Muscle of leg (tissue), 11 donors: ENCODE data around the gene INPP4A. TPM values are rescaled to one million over a fixed set of nuclear protein-coding genes. Genes with fewer than 3 reads are reported as not detected.
"Not testable (repeated sequence)": the region's sequence is repeated elsewhere in the genome, so short reads cannot be mapped to it uniquely, and the experiment has no call there.

ENCODE experiments used
- DNase-seq: peaks from one replicate; pipeline ENCODE4 v3.0.0; 2013
- H3K27ac ChIP-seq: one replicate; pipeline ENCODE4 v1.5.1; 2013; ENCODE audit warnings: mild to moderate bottlenecking, low read length, control low read depth
- H3K27me3 ChIP-seq: one replicate; pipeline ENCODE4 v1.6.1; 2013; ENCODE audit warnings: low read length; ENCODE audit not compliant: control insufficient read depth, insufficient read depth
- H3K36me3 ChIP-seq: one replicate; pipeline ENCODE4 v1.6.1; 2013; ENCODE audit warnings: low read length; ENCODE audit not compliant: control insufficient read depth, insufficient read depth
- H3K4me1 ChIP-seq: one replicate; pipeline ENCODE4 v1.6.1; 2013; ENCODE audit warnings: low read length; ENCODE audit not compliant: control insufficient read depth, insufficient read depth
- H3K4me3 ChIP-seq: one replicate; pipeline ENCODE4 v1.5.1; 2013; ENCODE audit warnings: low read length, control low read depth
- H3K9me3 ChIP-seq: replicated peaks from 2 replicates; pipeline ENCODE4 v1.6.1; 2013; ENCODE audit warnings: low read depth, low read length; ENCODE audit not compliant: control insufficient read depth
- WGBS: methylation state at CpG from one replicate; pipeline ENCODE4 v1.1.5; 2013; ENCODE audit warnings: missing lambda C conversion rate; ENCODE audit not compliant: insufficient coverage; 5-methylcytosine and 5-hydroxymethylcytosine counted together
- polyA plus RNA-seq, 8 donors: library from polyadenylated mRNA; unstranded; fragments of 120-200 nt; gene quantifications; one replicate each; pipeline versions ENCODE4 v1.2.1 to v1.2.3, GENCODE V29; 2013; ENCODE audit warnings: inconsistent platforms in 1 of 8, low replicate concordance in 1 of 8; ENCODE audit not compliant: insufficient read length in 8 of 8, insufficient read depth in 1 of 8
- total RNA-seq: library from RNA; stranded (reverse); fragments of 120-200 nt; gene quantifications from one replicate; pipeline ENCODE4 v1.2.4, GENCODE V29; 2013

INPP4A gene
- total and polyA plus RNA-seq, 9 donors = 8.9 to 17.0 (median 13.0) TPM

- not testable (repeated sequence) for H3K9me3 ChIP-seq, DNase-seq, H3K27ac ChIP-seq, H3K36me3 ChIP-seq, H3K27me3 ChIP-seq, H3K4me3 ChIP-seq, H3K4me1 ChIP-seq
- 96% methylated on average over 6 of the region's 7 CpGs for WGBS
Measured at GRCh38 chr2:98414246-98414645, 30.4 kb upstream of the INPP4A start.

DNA sequence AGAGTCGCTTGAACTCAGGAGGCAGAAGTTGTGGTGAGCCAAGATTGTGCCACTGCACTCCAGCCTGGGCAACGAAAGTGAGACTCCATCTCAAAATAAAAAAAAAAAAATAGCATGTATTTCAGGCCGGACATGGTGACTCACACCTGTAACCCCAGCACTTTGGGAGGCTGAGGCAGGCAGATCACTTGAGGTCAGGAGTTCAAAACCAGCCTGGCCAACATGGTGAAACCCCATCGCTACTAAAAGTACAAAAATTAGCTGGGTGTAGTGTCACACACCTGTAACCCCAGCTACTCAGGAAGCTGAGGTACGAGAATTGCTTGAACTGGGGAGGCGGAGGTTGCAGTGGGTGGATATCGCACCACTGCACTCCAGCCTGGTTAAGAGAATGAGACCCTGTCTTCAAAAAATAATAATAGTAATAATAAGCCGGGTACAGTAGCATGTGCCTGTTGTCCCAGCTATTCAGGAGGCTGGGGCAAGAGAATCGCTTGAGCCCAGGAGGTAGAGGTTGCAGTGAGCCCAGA is 28.9 kb upstream of the INPP4A start:
- WGBS = 93% methylated on average over 3 of the region's 9 CpGs
- not testable (repeated sequence) for H3K4me3 ChIP-seq, H3K4me1 ChIP-seq, DNase-seq, H3K9me3 ChIP-seq, H3K36me3 ChIP-seq, H3K27ac ChIP-seq, H3K27me3 ChIP-seq

DNA sequence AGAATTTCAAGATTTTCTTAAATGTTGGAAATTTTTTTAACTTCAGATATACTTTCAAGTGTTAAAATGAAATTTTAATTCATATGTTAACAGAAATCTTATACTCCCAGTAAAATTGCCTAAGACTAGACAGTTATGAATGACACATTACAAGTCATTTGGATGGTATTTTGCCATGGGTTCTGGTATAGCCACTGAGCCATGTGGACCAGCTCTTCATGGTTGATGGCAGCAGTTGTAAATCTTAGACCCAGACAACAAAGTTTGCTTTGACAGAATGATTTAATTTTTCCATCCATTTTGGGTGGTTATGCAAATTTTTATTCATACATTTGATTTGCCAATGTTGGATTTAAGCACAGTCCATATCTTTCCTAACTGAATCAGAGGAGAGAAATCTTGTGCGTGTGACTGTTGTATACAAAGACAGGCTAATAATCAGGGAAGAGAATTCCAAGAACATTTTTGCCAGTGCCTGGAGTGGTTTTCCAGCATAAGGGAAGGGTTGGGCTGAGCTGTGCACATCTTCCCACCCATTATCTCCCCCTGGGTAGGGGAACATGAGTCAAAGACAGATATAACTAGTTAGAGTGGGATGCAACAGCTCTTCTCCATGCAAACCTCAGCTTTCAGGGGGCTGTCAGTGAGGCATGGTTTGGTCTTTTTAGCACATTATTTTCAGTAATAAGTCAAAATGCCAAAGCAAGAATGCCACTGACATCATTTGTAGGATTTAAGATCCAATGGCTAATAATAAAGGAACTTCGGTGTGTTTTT is 28.1 kb upstream of the INPP4A start:
- Histone ChIP-seq H3K36me3 (no peaks in the 10 kb centered on the region), H3K27me3 (no peaks in the 10 kb centered on the region), H3K4me3 (no peak overlapping the region), H3K27ac (no peak overlapping the region), H3K4me1 (no peaks in the 10 kb centered on the region), H3K9me3 (peaks cover 5% of the 10 kb centered on the region)
- no peak for DNase-seq
- WGBS = no CpG with 5 or more reads among the region's 2 CpGs

- no peak overlapping the region for H3K27ac ChIP-seq
- no peak for DNase-seq
- WGBS = no CpG with 5 or more reads among the region's 2 CpGs
Measured at GRCh38 chr2:98419544-98419943, 25.1 kb upstream of the INPP4A start.

DNA sequence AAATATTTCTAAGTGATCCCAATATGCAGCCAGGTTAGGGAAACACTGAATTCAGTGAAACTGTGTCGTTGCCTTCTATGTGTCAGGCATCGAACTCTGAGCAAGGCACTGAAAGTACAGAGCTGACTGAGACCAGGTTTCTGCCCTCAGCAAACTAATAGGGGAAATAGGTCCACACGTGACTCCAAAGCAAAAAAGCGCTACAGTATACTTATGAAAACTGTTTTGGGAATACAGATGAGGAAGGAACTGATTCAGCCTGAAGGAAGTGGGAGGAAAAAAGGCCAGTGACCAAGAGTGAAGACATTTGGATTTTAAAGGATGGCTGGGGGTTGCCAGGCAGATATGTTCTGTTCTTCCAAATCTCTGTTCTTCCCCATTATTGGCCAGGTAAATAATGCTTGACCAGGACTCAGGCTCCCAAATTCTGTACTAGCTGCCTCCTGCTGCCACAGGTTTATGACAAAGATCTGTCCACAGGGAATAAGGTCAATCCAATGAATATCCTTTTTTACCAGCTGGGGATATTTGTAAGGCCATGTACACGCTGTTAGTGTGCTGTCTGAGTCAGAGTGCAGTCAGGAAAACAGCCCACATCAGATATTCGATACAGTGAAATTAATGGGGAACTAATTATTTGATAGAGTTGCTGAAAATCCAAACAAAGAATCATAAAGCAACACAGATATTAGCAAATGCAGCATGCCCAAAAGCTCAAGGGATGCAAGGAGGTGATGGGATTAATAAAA is 24.5 kb upstream of the INPP4A start:
- no peak overlapping the region for H3K27ac ChIP-seq
- peak; percentile 51 for DNase-seq
- WGBS = 49% methylated on average over 3 of the region's 6 CpGs

More at GRCh38 chr2:98419544-98419943, 25.1 kb upstream of the INPP4A start:
- no peaks in the 10 kb centered on the region for H3K36me3 ChIP-seq
- H3K9me3 ChIP-seq = peaks cover 5% of the 10 kb centered on the region
- no peaks in the 10 kb centered on the region for H3K4me1 ChIP-seq
- no peaks in the 10 kb centered on the region for H3K27me3 ChIP-seq
- H3K4me3 ChIP-seq = no peak overlapping the region

GRCh38 chr2:98422449-98422848 is 22.2 kb upstream of the INPP4A start:
- no peak overlapping the region for H3K27ac ChIP-seq
- DNase-seq = no peak
- no peaks in the 10 kb centered on the region for H3K4me1 ChIP-seq
- no peaks in the 10 kb centered on the region for H3K36me3 ChIP-seq
- peaks cover 3% of the 10 kb centered on the region for H3K9me3 ChIP-seq
- no peaks in the 10 kb centered on the region for H3K27me3 ChIP-seq
- H3K4me3 ChIP-seq = no peak overlapping the region

More for the DNA sequence above, 24.5 kb upstream of the INPP4A start:
- H3K9me3 ChIP-seq = peaks cover 3% of the 10 kb centered on the region
- no peak overlapping the region for H3K4me3 ChIP-seq
- H3K36me3 ChIP-seq = no peaks in the 10 kb centered on the region
- no peaks in the 10 kb centered on the region for H3K4me1 ChIP-seq
- no peaks in the 10 kb centered on the region for H3K27me3 ChIP-seq

DNA sequence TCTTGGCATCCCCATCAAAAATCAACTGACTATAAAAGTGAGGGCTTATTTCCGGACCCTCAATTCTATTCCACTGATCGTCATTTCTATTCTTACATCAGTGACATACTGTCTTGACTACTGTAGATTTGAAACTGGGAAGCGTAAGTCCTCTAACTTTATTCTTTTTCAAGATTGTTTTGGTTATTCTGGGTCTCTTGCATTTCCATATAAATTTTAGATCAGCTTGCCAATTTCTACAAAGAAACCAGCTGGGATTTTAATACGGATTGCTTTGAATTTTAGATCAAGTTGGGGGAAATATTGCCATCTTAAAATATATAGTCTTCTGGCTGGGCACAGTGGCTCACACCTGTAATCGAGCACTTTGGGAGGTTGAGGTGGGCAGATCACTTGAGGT is 17.9 kb upstream of the INPP4A start:
- no peak for DNase-seq
- Histone ChIP-seq H3K36me3 (no peaks in the 10 kb centered on the region), H3K27me3 (no peaks in the 10 kb centered on the region), H3K4me3 (no peak overlapping the region), H3K4me1 (no peaks in the 10 kb centered on the region), H3K9me3 (peaks cover 2% of the 10 kb centered on the region), H3K27ac (no peak overlapping the region)
- no CpG with 5 or more reads among the region's 5 CpGs for WGBS

GRCh38 chr2:98432145-98432544 is 12.5 kb upstream of the INPP4A start:
- no peak overlapping the region for H3K4me3 ChIP-seq
- no peaks in the 10 kb centered on the region for H3K4me1 ChIP-seq
- no peaks in the 10 kb centered on the region for H3K27me3 ChIP-seq
- no peak overlapping the region for H3K27ac ChIP-seq
- no peaks in the 10 kb centered on the region for H3K36me3 ChIP-seq
- no peak for DNase-seq
- peaks cover 8% of the 10 kb centered on the region for H3K9me3 ChIP-seq

GRCh38 chr2:98433363-98433964 is 11.2 kb upstream of the INPP4A start:
- H3K27me3 ChIP-seq = no peaks in the 10 kb centered on the region
- no peak overlapping the region for H3K4me3 ChIP-seq
- DNase-seq = no peak
- H3K27ac ChIP-seq = no peak overlapping the region
- WGBS = no CpG with 5 or more reads among the region's 2 CpGs
- no peaks in the 10 kb centered on the region for H3K4me1 ChIP-seq
- no peaks in the 10 kb centered on the region for H3K36me3 ChIP-seq
- peaks cover 8% of the 10 kb centered on the region for H3K9me3 ChIP-seq

DNA sequence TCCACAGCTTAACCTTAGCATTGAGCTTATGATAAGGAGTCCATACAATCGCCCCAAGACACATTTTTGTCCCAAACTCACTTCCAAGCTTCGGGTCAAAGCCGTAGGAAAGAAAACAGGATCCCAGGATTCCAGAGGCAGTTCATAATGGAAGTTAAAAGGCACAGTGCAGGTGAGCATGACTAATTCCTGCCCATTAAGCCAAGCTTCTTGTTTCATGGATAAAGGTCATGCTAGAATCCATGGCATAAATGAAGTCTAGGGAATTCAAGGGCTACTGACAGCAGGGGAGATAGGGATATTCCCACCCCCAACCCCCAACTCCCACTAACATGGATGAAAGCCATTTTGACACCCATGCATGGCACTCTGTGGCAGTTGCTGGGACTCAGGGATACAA is 10.2 kb upstream of the INPP4A start:
- WGBS = 69% methylated on average over 2 of the region's 3 CpGs
- H3K4me3 ChIP-seq = no peak overlapping the region
- no peaks in the 10 kb centered on the region for H3K27me3 ChIP-seq
- H3K27ac ChIP-seq = no peak overlapping the region
- H3K9me3 ChIP-seq = peaks cover 9% of the 10 kb centered on the region
- H3K36me3 ChIP-seq = no peaks in the 10 kb centered on the region
- no peaks in the 10 kb centered on the region for H3K4me1 ChIP-seq
- DNase-seq = no peak
